Upper lobe of left lung (tissue), 4 donors: Measurements from ENCODE around the gene PTPRD.

Experiments used
- CTCF ChIP-seq, 6 experiments: fragments of 450-650 bp in 4 of 6; fragments of 200-600 bp in 2 of 6; sonication (generic) in 2 of 6; IDR thresholded peaks; one replicate each; pipeline ENCODE4 v1.5.1; 2016 to 2019; ENCODE audit warnings: antibody characterized with exemption in 6 of 6
- POLR2A ChIP-seq, 4 donors: fragments of 450-650 bp; IDR thresholded peaks; one replicate each; pipeline ENCODE4 v1.5.1; 2016 to 2017; ENCODE audit warnings: antibody characterized with exemption in 4 of 4, mild to moderate bottlenecking in 2 of 4
- POLR2AphosphoS5 ChIP-seq, 2 donors: sonication (generic); formaldehyde crosslinking; IDR thresholded peaks; one replicate each; pipeline ENCODE4 v1.5.1; 2017; ENCODE audit warnings: antibody characterized with exemption in 2 of 2

GRCh38 chr9:8660383-8660782 is 1952.4 kb downstream of the PTPRD start:
- TF ChIP-seq CTCF (IDR thresholded peaks at IDR 0.05) (no peak), POLR2A (IDR thresholded peaks at IDR 0.05) (no peak), POLR2AphosphoS5 (IDR thresholded peaks at IDR 0.05) (no peak)
